A549 (cell line): ENCODE data around the gene KCTD4.

Experiments
- CTCF ChIP-seq: fragments of >200 bp; sonication (Bioruptor Twin); formaldehyde crosslinking; IDR thresholded peaks from 3 replicates; pipeline ENCODE4 v1.5.1; 2016
- EP300 ChIP-seq, 2 experiments: fragments of >200 bp; sonication (Bioruptor Twin); formaldehyde crosslinking; IDR thresholded peaks; 2 replicates in 1 of 2; 3 replicates in 1 of 2; pipeline ENCODE4 v1.6.1; 2016 to 2017
- ESRRA ChIP-seq: fragments of 150-350 bp; IDR thresholded peaks from 2 replicates; pipeline ENCODE4 v1.6.1; 2014; ENCODE audit warnings: mild to moderate bottlenecking, low read length, borderline replicate concordance
- HOXB13 ChIP-seq: fragments of 250-450 bp; sonication (Bioruptor Pico); IDR thresholded peaks from 2 replicates; pipeline ENCODE4 v1.5.0; 2020; ENCODE audit warnings: low read depth, mild to moderate bottlenecking, moderate library complexity
- JUN ChIP-seq, 2 experiments: fragments of >200 bp; sonication (Bioruptor Twin); formaldehyde crosslinking; IDR thresholded peaks; 2 replicates in 1 of 2; 3 replicates in 1 of 2; pipeline ENCODE4 v1.6.1; 2016 to 2017
- PBX3 ChIP-seq: IDR thresholded peaks from 2 replicates; pipeline ENCODE4 v1.6.1; 2012
- POLR2A ChIP-seq: IDR thresholded peaks from 2 replicates; pipeline ENCODE4 v1.6.1; 2012; ENCODE audit warnings: mild to moderate bottlenecking, low read length
- RCOR1 ChIP-seq: fragments of 150-350 bp; IDR thresholded peaks from 2 replicates; pipeline ENCODE4 v1.6.1; 2014; ENCODE audit warnings: antibody characterized with exemption, low read length, low read depth
- RNF2 ChIP-seq: fragments of 200-600 bp; sonication (generic); IDR thresholded peaks from 2 replicates; pipeline ENCODE4 v1.6.1; 2016; ENCODE audit warnings: low read depth, mild to moderate bottlenecking, antibody characterized with exemption, moderate library complexity, borderline replicate concordance
- TF ChIP-seq, protein P1 (sequence below): fragments of 200-600 bp; sonication (generic); IDR thresholded peaks from 2 replicates; pipeline ENCODE4 v1.6.1; 2016; ENCODE audit warnings: antibody characterized with exemption, mild to moderate bottlenecking, moderate library complexity
- TF ChIP-seq, protein P2 (sequence below): fragments of 450-650 bp; IDR thresholded peaks from 2 replicates; pipeline ENCODE4 v1.6.1; 2014; ENCODE audit warnings: antibody characterized with exemption
- TF ChIP-seq, protein P3 (sequence below): IDR thresholded peaks from 2 replicates; pipeline ENCODE4 v1.6.1; 2012

DNA sequence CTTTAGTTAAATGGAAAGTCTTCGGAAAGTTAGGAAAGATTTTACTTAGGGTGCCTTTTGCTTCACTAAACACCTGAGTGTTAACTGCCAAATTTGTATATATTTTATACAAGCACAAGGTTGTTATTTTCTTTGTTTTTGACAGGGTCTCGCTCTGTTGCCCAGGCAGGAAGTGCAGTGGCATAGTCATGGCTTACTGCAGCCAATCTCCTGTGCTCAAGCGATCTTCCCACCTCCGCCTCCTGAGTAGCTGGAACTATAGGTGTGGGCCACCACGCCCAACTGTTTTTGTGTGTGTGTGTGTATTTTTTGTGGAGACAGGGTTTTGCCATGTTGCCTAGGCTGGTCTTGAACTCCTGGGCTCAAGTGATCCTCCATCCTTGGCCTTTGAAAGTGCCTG, 16.2 kb downstream of the KCTD4 start:
- TF ChIP-seq CTCF (no peak), JUN (IDR thresholded peaks at IDR 0.05) (no peak), POLR2A (no peak), HOXB13 (CRISPR knock-in tag) (no peak), PBX3 (no peak), RNF2 (no peak), EP300 (IDR thresholded peaks at IDR 0.05) (no peak), RCOR1 (no peak), ESRRA (no peak)
- TF ChIP-seq, protein P1, sequence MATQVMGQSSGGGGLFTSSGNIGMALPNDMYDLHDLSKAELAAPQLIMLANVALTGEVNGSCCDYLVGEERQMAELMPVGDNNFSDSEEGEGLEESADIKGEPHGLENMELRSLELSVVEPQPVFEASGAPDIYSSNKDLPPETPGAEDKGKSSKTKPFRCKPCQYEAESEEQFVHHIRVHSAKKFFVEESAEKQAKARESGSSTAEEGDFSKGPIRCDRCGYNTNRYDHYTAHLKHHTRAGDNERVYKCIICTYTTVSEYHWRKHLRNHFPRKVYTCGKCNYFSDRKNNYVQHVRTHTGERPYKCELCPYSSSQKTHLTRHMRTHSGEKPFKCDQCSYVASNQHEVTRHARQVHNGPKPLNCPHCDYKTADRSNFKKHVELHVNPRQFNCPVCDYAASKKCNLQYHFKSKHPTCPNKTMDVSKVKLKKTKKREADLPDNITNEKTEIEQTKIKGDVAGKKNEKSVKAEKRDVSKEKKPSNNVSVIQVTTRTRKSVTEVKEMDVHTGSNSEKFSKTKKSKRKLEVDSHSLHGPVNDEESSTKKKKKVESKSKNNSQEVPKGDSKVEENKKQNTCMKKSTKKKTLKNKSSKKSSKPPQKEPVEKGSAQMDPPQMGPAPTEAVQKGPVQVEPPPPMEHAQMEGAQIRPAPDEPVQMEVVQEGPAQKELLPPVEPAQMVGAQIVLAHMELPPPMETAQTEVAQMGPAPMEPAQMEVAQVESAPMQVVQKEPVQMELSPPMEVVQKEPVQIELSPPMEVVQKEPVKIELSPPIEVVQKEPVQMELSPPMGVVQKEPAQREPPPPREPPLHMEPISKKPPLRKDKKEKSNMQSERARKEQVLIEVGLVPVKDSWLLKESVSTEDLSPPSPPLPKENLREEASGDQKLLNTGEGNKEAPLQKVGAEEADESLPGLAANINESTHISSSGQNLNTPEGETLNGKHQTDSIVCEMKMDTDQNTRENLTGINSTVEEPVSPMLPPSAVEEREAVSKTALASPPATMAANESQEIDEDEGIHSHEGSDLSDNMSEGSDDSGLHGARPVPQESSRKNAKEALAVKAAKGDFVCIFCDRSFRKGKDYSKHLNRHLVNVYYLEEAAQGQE: no peak
- TF ChIP-seq, protein P2, sequence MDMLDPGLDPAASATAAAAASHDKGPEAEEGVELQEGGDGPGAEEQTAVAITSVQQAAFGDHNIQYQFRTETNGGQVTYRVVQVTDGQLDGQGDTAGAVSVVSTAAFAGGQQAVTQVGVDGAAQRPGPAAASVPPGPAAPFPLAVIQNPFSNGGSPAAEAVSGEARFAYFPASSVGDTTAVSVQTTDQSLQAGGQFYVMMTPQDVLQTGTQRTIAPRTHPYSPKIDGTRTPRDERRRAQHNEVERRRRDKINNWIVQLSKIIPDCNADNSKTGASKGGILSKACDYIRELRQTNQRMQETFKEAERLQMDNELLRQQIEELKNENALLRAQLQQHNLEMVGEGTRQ: no peak
- TF ChIP-seq, protein P3, sequence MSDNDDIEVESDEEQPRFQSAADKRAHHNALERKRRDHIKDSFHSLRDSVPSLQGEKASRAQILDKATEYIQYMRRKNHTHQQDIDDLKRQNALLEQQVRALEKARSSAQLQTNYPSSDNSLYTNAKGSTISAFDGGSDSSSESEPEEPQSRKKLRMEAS: no peak
